ENCODE measurements around the gene ABCA4.

GRCh38 chr1:94024104-94024792, 96.7 kb downstream of the ABCA4 start:
- TF ChIP-seq CREB1 (IDR thresholded peaks at IDR 0.05; ENCODE audit: low read depth) = no peak
- TF ChIP-seq CEBPB (IDR thresholded peaks at IDR 0.05) = no peak
- TF ChIP-seq TEAD4 (IDR thresholded peaks at IDR 0.05) = no peak
- no peak for TF ChIP-seq REST (IDR thresholded peaks at IDR 0.05; ENCODE audit: low read depth)
